Peyer's patch (tissue), 4 donors: ENCODE results near the gene ACER3. TPM values are rescaled to one million over a fixed set of nuclear protein-coding genes. Genes with fewer than 3 reads are reported as not detected.
A peak's percentile ranks its signal among the peaks of the same experiment; 100 is the strongest.

Experiments used
- DNase-seq, 3 donors: peaks; one replicate each; pipeline ENCODE4 v3.0.0-alpha.2; 2017 to 2019
- H3K27ac ChIP-seq, 4 donors: fragments of 200-600 bp; sonication (generic); one replicate each; pipeline ENCODE4 v1.5.1; 2016 to 2019
- H3K27me3 ChIP-seq, 2 donors: fragments of 200-600 bp; sonication (generic); one replicate each; pipeline ENCODE4 v1.5.1; 2019
- H3K36me3 ChIP-seq, 3 donors: fragments of 200-600 bp; sonication (generic); one replicate each; pipeline ENCODE4 v1.5.1; 2016 to 2019
- H3K4me1 ChIP-seq, 4 donors: fragments of 200-600 bp; sonication (generic); one replicate each; pipeline ENCODE4 v1.5.1; 2016 to 2019
- H3K4me3 ChIP-seq, 4 donors: fragments of 200-600 bp; sonication (generic); 1 replicate in 3 of 4; 2 replicates in 1 of 4; pipeline ENCODE4 v1.5.1; 2016 to 2019; ENCODE audit warnings: mild to moderate bottlenecking in 1 of 4
- H3K9me3 ChIP-seq, 4 donors: fragments of 200-600 bp; sonication (generic); one replicate each; pipeline ENCODE4 v1.5.1; 2016 to 2019; ENCODE audit warnings: mild to moderate bottlenecking in 1 of 4
- CTCF ChIP-seq, 6 experiments: fragments of 450-650 bp in 4 of 6; fragments of 200-600 bp in 2 of 6; sonication (generic) in 1 of 6; IDR thresholded peaks; one replicate each; pipeline ENCODE4 v1.5.1; 2017 to 2019; ENCODE audit warnings: antibody characterized with exemption in 6 of 6, mild to moderate bottlenecking in 3 of 6, moderate library complexity in 1 of 6
- POLR2A ChIP-seq, 2 donors: fragments of 450-650 bp; IDR thresholded peaks; one replicate each; pipeline ENCODE4 v1.5.1; 2017; ENCODE audit warnings: antibody characterized with exemption in 2 of 2, mild to moderate bottlenecking in 2 of 2, moderate library complexity in 2 of 2
- total RNA-seq, 4 donors: library from RNA; depleted of rRNA; stranded (reverse); fragments of >200 nt; gene quantifications; one replicate each; pipeline ENCODE4 v1.1.0, GENCODE V29; 2016

Gene ACER3
- total RNA-seq, 4 donors from 2014 or later = 13.2 to 25.5 (median 19.8) TPM

DNA sequence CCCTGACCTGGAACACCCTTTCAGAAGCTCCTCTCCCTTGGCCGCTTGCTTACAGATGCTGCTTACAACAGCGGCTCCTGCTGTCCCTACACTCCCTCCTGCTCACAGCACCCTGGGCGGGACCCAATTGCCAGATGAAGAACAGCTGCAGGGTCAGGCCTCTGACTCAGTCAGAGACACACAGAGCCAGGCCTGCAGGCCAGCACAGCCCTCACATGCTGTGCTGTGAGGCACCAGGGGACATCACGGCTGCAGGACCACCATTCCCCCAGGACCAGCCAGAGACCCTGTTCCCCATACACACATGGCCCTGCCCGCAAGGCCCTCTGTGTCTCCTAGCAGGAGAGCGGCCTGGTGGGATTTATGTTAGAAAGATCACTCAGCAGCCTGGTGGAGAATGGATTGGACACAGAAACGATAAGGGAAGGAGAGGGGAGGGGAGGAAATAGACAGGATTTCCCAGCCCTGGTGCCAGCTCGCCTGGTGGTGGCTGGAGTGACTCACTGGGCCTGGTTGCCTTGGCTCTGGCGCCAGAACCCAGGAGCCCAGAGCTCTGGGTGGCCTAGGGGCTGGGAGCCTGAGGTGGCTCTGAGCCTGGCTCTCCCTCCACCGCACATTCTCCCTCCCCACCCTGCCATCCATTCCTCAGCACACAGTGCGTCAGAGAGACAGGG is 212.7 kb downstream of the ACER3 start:
- Histone ChIP-seq H3K9me3 (no peaks in the 10 kb centered on the region), H3K36me3 (no peaks in the 10 kb centered on the region), H3K27ac (peak overlapping the region; percentile 32 to 93 (median 84)), H3K4me1 (peaks cover 0 to 74% (median 19%) of the 10 kb centered on the region in 4 donors), H3K27me3 (no peaks in the 10 kb centered on the region), H3K4me3 (no peak overlapping the region)
- peak; percentile 47 to 94 (median 90) for DNase-seq
- TF ChIP-seq POLR2A (IDR thresholded peaks at IDR 0.05) (peak; percentile 55 to 83), CTCF (IDR thresholded peaks at IDR 0.05) (peak in 4 of 6 experiments; percentile 22 to 85 (median 70))

- DNase-seq = peak in 2 of 3 donors; percentile 57 to 77
- peaks cover 0 to 68% (median 19%) of the 10 kb centered on the region in 4 donors for H3K4me1 ChIP-seq
- no peaks in the 10 kb centered on the region for H3K36me3 ChIP-seq
- no peaks in the 10 kb centered on the region for H3K9me3 ChIP-seq
- no peak for TF ChIP-seq CTCF (IDR thresholded peaks at IDR 0.05)
- TF ChIP-seq POLR2A (IDR thresholded peaks at IDR 0.05) = no peak
- no peak overlapping the region for H3K4me3 ChIP-seq
- peak overlapping the region; percentile 32 to 93 (median 84) for H3K27ac ChIP-seq
- no peaks in the 10 kb centered on the region for H3K27me3 ChIP-seq
These were observed 213.5 kb downstream of the ACER3 start for GRCh38 chr11:77074205-77074604.

DNA sequence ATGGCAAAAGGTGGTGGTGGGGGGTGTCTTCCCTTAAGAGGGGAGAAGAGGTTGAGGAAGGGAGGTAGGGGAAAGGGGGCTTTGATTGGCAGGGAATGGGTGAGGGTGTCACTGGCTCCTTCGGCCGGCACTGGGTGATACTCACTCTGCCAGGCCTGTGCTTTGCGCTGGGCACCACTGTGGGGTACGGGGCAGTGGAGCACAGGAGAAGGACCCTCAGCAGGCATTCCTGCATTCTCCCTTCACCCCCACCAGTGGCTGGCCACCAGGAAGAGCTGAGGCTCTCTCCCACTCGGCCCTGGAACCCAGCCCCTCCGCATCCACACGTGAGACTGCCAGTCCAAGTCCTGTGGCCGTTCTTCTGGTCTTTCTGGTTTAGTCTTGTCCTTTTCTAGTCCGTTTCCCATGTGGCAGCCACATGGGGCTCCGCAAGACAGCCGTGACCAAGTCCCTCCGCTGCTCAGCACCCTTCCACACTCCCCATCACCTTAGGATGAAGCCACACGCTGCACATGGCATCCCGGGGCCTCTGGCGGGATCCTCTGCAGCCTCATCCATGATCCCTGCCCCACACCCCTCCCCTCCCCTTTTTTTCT is 214.0 kb downstream of the ACER3 start:
- peak overlapping the region in 2 of 4 donors; percentile 8 to 27 for H3K4me3 ChIP-seq
- H3K9me3 ChIP-seq = no peaks in the 10 kb centered on the region
- TF ChIP-seq POLR2A (IDR thresholded peaks at IDR 0.05) (no peak), CTCF (IDR thresholded peaks at IDR 0.05) (no peak)

GRCh38 chr11:77075425-77075905 is 214.7 kb downstream of the ACER3 start:
- Histone ChIP-seq H3K9me3 (no peaks in the 10 kb centered on the region), H3K4me3 (peak overlapping the region in 2 of 4 donors; percentile 8 to 27), H3K27ac (peak overlapping the region in 3 of 4 donors; percentile 78 to 93 (median 91)), H3K4me1 (peaks cover 0 to 55% (median 19%) of the 10 kb centered on the region in 4 donors), H3K27me3 (no peaks in the 10 kb centered on the region), H3K36me3 (no peaks in the 10 kb centered on the region)
- DNase-seq = peak in 2 of 3 donors; percentile 72 to 80
- peak in 1 of 2 donors; percentile 53 for TF ChIP-seq POLR2A (IDR thresholded peaks at IDR 0.05)
- no peak for TF ChIP-seq CTCF (IDR thresholded peaks at IDR 0.05)

More for the DNA sequence above, 214.0 kb downstream of the ACER3 start:
- H3K36me3 ChIP-seq = no peaks in the 10 kb centered on the region
- peak overlapping the region in 3 of 4 donors; percentile 78 to 93 (median 91) for H3K27ac ChIP-seq
- no peaks in the 10 kb centered on the region for H3K27me3 ChIP-seq
- peaks cover 0 to 63% (median 19%) of the 10 kb centered on the region in 4 donors for H3K4me1 ChIP-seq
- DNase-seq = peak in 1 of 3 donors; percentile 48

Other genes starting within 250 kb of the ACER3 start
- gene LRRC32, start 190.2 kb upstream of the ACER3 start, total RNA-seq = 10 to 100 TPM in 3 of 4 donors, 1 to 10 TPM in 1; 4.0 to 36.7 (median 23.0) TPM
- 100 to 1,000 TPM in 2 of 4 donors, 10 to 100 TPM in 2; 27.2 to 152 (median 87.2) TPM for gene TSKU, start 77.6 kb upstream of the ACER3 start, total RNA-seq
- 10 to 100 TPM in 3 of 4 donors, 1 to 10 TPM in 1; 5.0 to 76.4 (median 26.2) TPM for gene B3GNT6, start 173.5 kb downstream of the ACER3 start, total RNA-seq
- 100 to 1,000 TPM in 3 of 4 donors, 10 to 100 TPM in 1; 75.9 to 203 (median 162) TPM for gene CAPN5, start 206.1 kb downstream of the ACER3 start, total RNA-seq
- 10 to 100 TPM; 11.2 to 44.3 (median 21.3) TPM for gene OMP, start 241.9 kb downstream of the ACER3 start, total RNA-seq